H9 (cell line): Measurements from ENCODE around the gene WDR5. TPM values are rescaled to one million over a fixed set of nuclear protein-coding genes. Genes with fewer than 3 reads are reported as not detected.

Experiments
- DNase-seq: peaks from one replicate; pipeline ENCODE4 v3.0.0-alpha.2; 2017
- H2AFZ ChIP-seq: one replicate; pipeline ENCODE4 v1.6.1; 2013; ENCODE audit warnings: mild to moderate bottlenecking, low read length, control low read depth, moderate library complexity
- H2AK5ac ChIP-seq: 2 replicates; pipeline ENCODE4 v1.6.1; 2013; ENCODE audit warnings: low read length, control low read depth, mixed read lengths; ENCODE audit not compliant: insufficient read length
- H2BK120ac ChIP-seq: one replicate; pipeline ENCODE4 v1.6.1; 2013; ENCODE audit warnings: low read depth, mild to moderate bottlenecking, low read length, control low read depth, inconsistent platforms; ENCODE audit not compliant: poor library complexity, severe bottlenecking
- H2BK12ac ChIP-seq: 2 replicates; pipeline ENCODE4 v1.6.1; 2013; ENCODE audit warnings: low read length, control low read depth, mixed read lengths, low read depth; ENCODE audit not compliant: insufficient read length
- H2BK15ac ChIP-seq: 2 replicates; pipeline ENCODE4 v1.6.1; 2013; ENCODE audit warnings: low read depth, low read length, control low read depth
- H2BK20ac ChIP-seq: one replicate; pipeline ENCODE4 v1.6.1; 2013; ENCODE audit warnings: low read depth, mild to moderate bottlenecking, low read length, control low read depth, inconsistent platforms; ENCODE audit not compliant: poor library complexity, severe bottlenecking
- H2BK5ac ChIP-seq: 2 replicates; pipeline ENCODE4 v1.6.1; 2013; ENCODE audit warnings: low read length, control low read depth, mixed read lengths; ENCODE audit not compliant: insufficient read length
- H3K14ac ChIP-seq: 2 replicates; pipeline ENCODE4 v1.6.1; 2013; ENCODE audit warnings: low read length, control low read depth; ENCODE audit not compliant: insufficient read depth
- H3K18ac ChIP-seq: 2 replicates; pipeline ENCODE4 v1.6.1; 2013; ENCODE audit warnings: low read depth, mild to moderate bottlenecking, mixed read lengths, low read length, control low read depth; ENCODE audit not compliant: insufficient read length
- H3K23ac ChIP-seq: 2 replicates; pipeline ENCODE4 v1.6.1; 2013; ENCODE audit warnings: low read length, control low read depth, mixed read lengths, low read depth; ENCODE audit not compliant: insufficient read length
- H3K23me2 ChIP-seq: 2 replicates; pipeline ENCODE4 v1.6.1; 2013; ENCODE audit warnings: low read depth, mild to moderate bottlenecking, mixed read lengths, low read length, control low read depth; ENCODE audit not compliant: insufficient read length, poor library complexity, severe bottlenecking
- H3K27ac ChIP-seq: 2 replicates; pipeline ENCODE4 v1.5.1; 2013; ENCODE audit warnings: low read length, control low read depth, mixed read lengths, low read depth; ENCODE audit not compliant: insufficient read length
- H3K27me3 ChIP-seq: 2 replicates; pipeline ENCODE4 v1.6.1; 2013; ENCODE audit warnings: low read length, control low read depth, inconsistent platforms; ENCODE audit not compliant: insufficient read depth
- H3K4ac ChIP-seq: 2 replicates; pipeline ENCODE4 v1.6.1; 2013; ENCODE audit warnings: low read depth, mild to moderate bottlenecking, control low read depth, inconsistent platforms, low read length, moderate library complexity
- H3K4me1 ChIP-seq: 2 replicates; pipeline ENCODE4 v1.6.1; 2013; ENCODE audit warnings: low read length, control low read depth, inconsistent platforms; ENCODE audit not compliant: insufficient read depth
- H3K4me2 ChIP-seq: 2 replicates; pipeline ENCODE4 v1.6.1; 2013; ENCODE audit warnings: low read length, control low read depth, mixed read lengths; ENCODE audit not compliant: insufficient read length, insufficient read depth
- H3K56ac ChIP-seq: 2 replicates; pipeline ENCODE4 v1.6.1; 2013; ENCODE audit warnings: low read depth, mild to moderate bottlenecking, mixed read lengths, low read length, control low read depth; ENCODE audit not compliant: insufficient read length
- H3K79me1 ChIP-seq: 2 replicates; pipeline ENCODE4 v1.6.1; 2013; ENCODE audit warnings: low read depth, mild to moderate bottlenecking, moderate library complexity, low read length, control low read depth, inconsistent platforms; ENCODE audit not compliant: insufficient read depth, poor library complexity, severe bottlenecking
- H3K79me2 ChIP-seq: 2 replicates; pipeline ENCODE4 v1.6.1; 2013; ENCODE audit warnings: low read length, control low read depth, inconsistent platforms; ENCODE audit not compliant: insufficient read depth
- H3K9ac ChIP-seq: 2 replicates; pipeline ENCODE4 v1.6.1; 2013; ENCODE audit warnings: low read length, control low read depth, mixed read lengths; ENCODE audit not compliant: insufficient read length; ENCODE audit errors: extremely low read depth
- H3K9me3 ChIP-seq: one replicate; pipeline ENCODE4 v1.6.1; 2013; ENCODE audit warnings: low read depth, low read length, inconsistent platforms; ENCODE audit not compliant: control insufficient read depth
- H3T11ph ChIP-seq: one replicate; pipeline ENCODE4 v1.6.1; 2013; ENCODE audit warnings: mild to moderate bottlenecking, low read length, control low read depth, inconsistent platforms
- H4K20me1 ChIP-seq: one replicate; pipeline ENCODE4 v1.6.1; 2013; ENCODE audit not compliant: control insufficient read depth, insufficient read length, insufficient read depth
- H4K5ac ChIP-seq: 2 replicates; pipeline ENCODE4 v1.6.1; 2013; ENCODE audit warnings: low read depth, mild to moderate bottlenecking, mixed read lengths, low read length, control low read depth; ENCODE audit not compliant: insufficient read length
- H4K8ac ChIP-seq: replicated peaks from 2 replicates; pipeline ENCODE4 v1.6.1; 2013; ENCODE audit warnings: low read length, control low read depth, mixed read lengths, low read depth; ENCODE audit not compliant: insufficient read length
- H4K91ac ChIP-seq: 2 replicates; pipeline ENCODE4 v1.6.1; 2013; ENCODE audit warnings: low read depth, mild to moderate bottlenecking, moderate library complexity, mixed read lengths, low read length, control low read depth; ENCODE audit not compliant: insufficient read length
- H3K27ac Mint-ChIP-seq, 3 experiments: 2 replicates in 2 of 3; 3 replicates in 1 of 3; pipeline ENCODE4 v1.8.0; 2020 to 2021; ENCODE audit warnings: mixed read lengths in 3 of 3, mild to moderate bottlenecking in 1 of 3, moderate library complexity in 1 of 3
- H3K27me3 Mint-ChIP-seq: 2 replicates; pipeline ENCODE4 v1.8.0; 2021; ENCODE audit warnings: low read depth, mild to moderate bottlenecking, moderate library complexity, mixed read lengths
- H3K36me3 Mint-ChIP-seq, 3 experiments: 2 replicates in 2 of 3; 3 replicates in 1 of 3; pipeline ENCODE4 v1.8.0; 2020 to 2021; ENCODE audit warnings: low read depth in 3 of 3, mixed read lengths in 3 of 3; ENCODE audit not compliant: insufficient read depth in 1 of 3
- H3K4me1 Mint-ChIP-seq, 2 experiments: 2 replicates each; pipeline ENCODE4 v1.8.0; 2020; ENCODE audit warnings: mixed read lengths in 2 of 2
- H3K4me3 Mint-ChIP-seq, 2 experiments: 2 replicates in 1 of 2; 3 replicates in 1 of 2; pipeline ENCODE4 v1.8.0; 2020 to 2021; ENCODE audit warnings: mild to moderate bottlenecking in 2 of 2, mixed read lengths in 2 of 2, moderate library complexity in 1 of 2
- H3K9me3 Mint-ChIP-seq, 2 experiments: 2 replicates in 1 of 2; 3 replicates in 1 of 2; pipeline ENCODE4 v1.8.0; 2020; ENCODE audit warnings: mild to moderate bottlenecking in 2 of 2, mixed read lengths in 2 of 2, moderate library complexity in 1 of 2
- WGBS: extraction: QIAGEN DNeasy Blood & Tissue Kit; methylation state at CpG from one replicate; pipeline ENCODE4 v1.1.7; 2013; ENCODE audit warnings: missing lambda C conversion rate, low lambda C conversion rate, mixed read lengths; ENCODE audit not compliant: insufficient read length; ENCODE audit errors: extremely low coverage; 5-methylcytosine and 5-hydroxymethylcytosine counted together
- total RNA-seq: library from RNA; stranded (reverse); gene quantifications from 2 replicates; pipeline ENCODE4 v1.2.1, GENCODE V29; 2021
- TF ChIP-seq, protein P1 (sequence below): fragments of 200-600 bp; sonication (generic); conservative IDR thresholded peaks from 3 replicates; pipeline ENCODE4 v1.8.0; 2021; ENCODE audit warnings: antibody characterized with exemption, mild to moderate bottlenecking

The WDR5 gene
- total RNA-seq, 1 experiment from 2014 or later = 72.3 TPM

DNA sequence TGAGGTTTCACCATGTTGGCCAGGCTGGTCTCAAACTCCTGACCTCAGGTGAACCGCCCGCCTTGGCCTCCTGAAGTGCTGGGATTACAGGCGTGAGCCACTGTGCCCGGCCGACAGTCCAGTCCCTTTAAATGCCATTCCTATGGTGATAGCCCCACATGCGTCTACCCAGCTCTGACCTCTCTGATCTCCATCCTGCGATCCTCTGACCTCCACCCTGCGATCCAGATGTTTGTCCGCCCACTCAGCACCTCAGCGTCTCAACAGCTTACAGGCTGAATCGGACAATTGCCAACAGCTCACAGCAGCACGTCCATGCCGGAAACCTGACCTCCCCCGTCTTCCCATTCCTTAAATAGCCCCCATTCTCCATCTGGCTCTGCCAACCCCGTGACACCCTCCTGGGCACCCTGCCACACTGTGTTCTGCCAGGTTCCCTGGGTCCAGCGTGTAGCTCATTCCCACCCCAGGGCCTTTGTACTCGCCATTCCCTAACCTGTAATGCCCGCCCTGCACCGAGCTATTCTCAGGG, 72.5 kb downstream of the WDR5 start:
- Histone ChIP-seq H3K79me1 (no peaks in the 10 kb centered on the region), H2AFZ (no peak overlapping the region), H4K20me1 (no peaks in the 10 kb centered on the region), H3K79me2 (no peaks in the 10 kb centered on the region), H3K4me1 (no peaks in the 10 kb centered on the region), H3K9ac (no peak overlapping the region), H4K8ac (no peak overlapping the region), H2AK5ac (no peak overlapping the region), H3K4me2 (no peak overlapping the region), H3T11ph (no peak overlapping the region), H2BK20ac (no peak overlapping the region), H3K56ac (no peak overlapping the region), H3K4ac (no peak overlapping the region), H2BK5ac (no peak overlapping the region), H3K18ac (no peak overlapping the region), H3K14ac (no peak overlapping the region), H2BK12ac (no peak overlapping the region), H3K27me3 (no peaks in the 10 kb centered on the region), H3K23me2 (no peaks in the 10 kb centered on the region), H2BK15ac (no peak overlapping the region), H4K5ac (no peak overlapping the region), H2BK120ac (no peak overlapping the region), H3K27ac (no peak overlapping the region), H4K91ac (no peak overlapping the region), H3K23ac (no peak overlapping the region), H3K9me3 (no peaks in the 10 kb centered on the region)
- TF ChIP-seq, protein P1, sequence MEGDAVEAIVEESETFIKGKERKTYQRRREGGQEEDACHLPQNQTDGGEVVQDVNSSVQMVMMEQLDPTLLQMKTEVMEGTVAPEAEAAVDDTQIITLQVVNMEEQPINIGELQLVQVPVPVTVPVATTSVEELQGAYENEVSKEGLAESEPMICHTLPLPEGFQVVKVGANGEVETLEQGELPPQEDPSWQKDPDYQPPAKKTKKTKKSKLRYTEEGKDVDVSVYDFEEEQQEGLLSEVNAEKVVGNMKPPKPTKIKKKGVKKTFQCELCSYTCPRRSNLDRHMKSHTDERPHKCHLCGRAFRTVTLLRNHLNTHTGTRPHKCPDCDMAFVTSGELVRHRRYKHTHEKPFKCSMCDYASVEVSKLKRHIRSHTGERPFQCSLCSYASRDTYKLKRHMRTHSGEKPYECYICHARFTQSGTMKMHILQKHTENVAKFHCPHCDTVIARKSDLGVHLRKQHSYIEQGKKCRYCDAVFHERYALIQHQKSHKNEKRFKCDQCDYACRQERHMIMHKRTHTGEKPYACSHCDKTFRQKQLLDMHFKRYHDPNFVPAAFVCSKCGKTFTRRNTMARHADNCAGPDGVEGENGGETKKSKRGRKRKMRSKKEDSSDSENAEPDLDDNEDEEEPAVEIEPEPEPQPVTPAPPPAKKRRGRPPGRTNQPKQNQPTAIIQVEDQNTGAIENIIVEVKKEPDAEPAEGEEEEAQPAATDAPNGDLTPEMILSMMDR = no peak
- WGBS = no CpG with 5 or more reads among the region's 19 CpGs
- no peak overlapping the region for H3K4me3 Mint-ChIP-seq
- H3K36me3 Mint-ChIP-seq = no peaks in the 10 kb centered on the region
- no peak for DNase-seq
- no peaks in the 10 kb centered on the region; a peak in 1 of 5 replicates for H3K9me3 Mint-ChIP-seq
- peaks cover 5 to 10% of the 10 kb centered on the region in 2 experiments for H3K4me1 Mint-ChIP-seq
- H3K27ac Mint-ChIP-seq = no peak overlapping the region; a peak in 2 of 7 replicates
- H3K27me3 Mint-ChIP-seq = peaks cover 1% of the 10 kb centered on the region
